Parathyroid adenoma (tissue), 2 donors: ENCODE data around the gene COPS9.

Source experiments
- H2AFZ ChIP-seq: fragments of 300-600 bp; sonication (generic); one replicate; pipeline ENCODE4 v1.7.0; 2017; ENCODE audit warnings: antibody characterized with exemption, mild to moderate bottlenecking
- H3K27ac ChIP-seq: fragments of 300-600 bp; sonication (generic); one replicate; pipeline ENCODE4 v1.7.0; 2017
- H3K27me3 ChIP-seq: fragments of 300-600 bp; sonication (generic); one replicate; pipeline ENCODE4 v1.7.0; 2017; ENCODE audit warnings: low read length; ENCODE audit not compliant: control insufficient read depth, insufficient read depth
- H3K36me3 ChIP-seq: fragments of 300-600 bp; sonication (generic); one replicate; pipeline ENCODE4 v1.7.0; 2017; ENCODE audit warnings: low read length; ENCODE audit not compliant: control insufficient read depth, insufficient read depth
- H3K4me1 ChIP-seq: fragments of 300-600 bp; sonication (generic); one replicate; pipeline ENCODE4 v1.7.0; 2017; ENCODE audit warnings: control low read depth
- H3K4me2 ChIP-seq: fragments of 300-600 bp; sonication (generic); one replicate; pipeline ENCODE4 v1.7.0; 2017; ENCODE audit warnings: low read length
- H3K4me3 ChIP-seq: fragments of 300-600 bp; sonication (generic); one replicate; pipeline ENCODE4 v1.7.0; 2017; ENCODE audit warnings: low read depth, low read length
- H3K79me2 ChIP-seq: fragments of 300-600 bp; sonication (generic); one replicate; pipeline ENCODE4 v1.7.0; 2017; ENCODE audit warnings: control low read depth
- H3K9ac ChIP-seq: fragments of 300-600 bp; sonication (generic); one replicate; pipeline ENCODE4 v1.7.0; 2017; ENCODE audit warnings: mild to moderate bottlenecking
- H3K9me3 ChIP-seq: fragments of 300-600 bp; sonication (generic); one replicate; pipeline ENCODE4 v1.7.0; 2017; ENCODE audit warnings: low read length; ENCODE audit not compliant: control insufficient read depth
- CTCF ChIP-seq: fragments of 300-600 bp; sonication (generic); IDR thresholded peaks from one replicate; pipeline ENCODE4 v1.7.0; 2017; ENCODE audit warnings: antibody characterized with exemption, mild to moderate bottlenecking
- donor health status: primary hyperparathyroidism.

The COPS9 gene

GRCh38 chr2:240134956-240135520 is 1.1 kb downstream of the COPS9 start:
- no peak overlapping the region for H3K9ac ChIP-seq
- H2AFZ ChIP-seq: peak overlapping the region; percentile 98
- no peaks in the 10 kb centered on the region for H3K27me3 ChIP-seq
- peaks cover 5% of the 10 kb centered on the region for H3K4me1 ChIP-seq
- H3K27ac ChIP-seq: no peak overlapping the region
- no peak for TF ChIP-seq CTCF
- H3K79me2 ChIP-seq: no peaks in the 10 kb centered on the region
- peak overlapping the region; percentile 85 for H3K4me3 ChIP-seq
- H3K9me3 ChIP-seq: no peaks in the 10 kb centered on the region
- H3K4me2 ChIP-seq: peak overlapping the region; percentile 83
- H3K36me3 ChIP-seq: no peaks in the 10 kb centered on the region

- peaks cover 5% of the 10 kb centered on the region for H3K4me1 ChIP-seq
- H2AFZ ChIP-seq: no peak overlapping the region
- no peak overlapping the region for H3K27ac ChIP-seq
- H3K4me2 ChIP-seq: no peak overlapping the region
- no peaks in the 10 kb centered on the region for H3K27me3 ChIP-seq
- no peak overlapping the region for H3K9ac ChIP-seq
- H3K79me2 ChIP-seq: no peaks in the 10 kb centered on the region
- TF ChIP-seq CTCF: no peak
- H3K4me3 ChIP-seq: no peak overlapping the region
- no peaks in the 10 kb centered on the region for H3K36me3 ChIP-seq
- no peaks in the 10 kb centered on the region for H3K9me3 ChIP-seq
These were observed 1.6 kb downstream of the COPS9 start for GRCh38 chr2:240134466-240134865.

- no peaks in the 10 kb centered on the region for H3K79me2 ChIP-seq
- H3K27ac ChIP-seq: no peak overlapping the region
- peaks cover 5% of the 10 kb centered on the region for H3K4me1 ChIP-seq
- H3K4me2 ChIP-seq: no peak overlapping the region
- no peak overlapping the region for H2AFZ ChIP-seq
- no peaks in the 10 kb centered on the region for H3K27me3 ChIP-seq
- TF ChIP-seq CTCF: no peak
- no peak overlapping the region for H3K4me3 ChIP-seq
- no peaks in the 10 kb centered on the region for H3K36me3 ChIP-seq
- no peaks in the 10 kb centered on the region for H3K9me3 ChIP-seq
- no peak overlapping the region for H3K9ac ChIP-seq
These were observed 2.7 kb downstream of the COPS9 start for GRCh38 chr2:240133401-240133800.

- no peak overlapping the region for H3K4me3 ChIP-seq
- peaks cover 5% of the 10 kb centered on the region for H3K4me1 ChIP-seq
- no peak overlapping the region for H3K27ac ChIP-seq
- H3K79me2 ChIP-seq: no peaks in the 10 kb centered on the region
- no peaks in the 10 kb centered on the region for H3K9me3 ChIP-seq
- TF ChIP-seq CTCF: no peak
- H2AFZ ChIP-seq: no peak overlapping the region
- H3K9ac ChIP-seq: no peak overlapping the region
- no peaks in the 10 kb centered on the region for H3K27me3 ChIP-seq
- H3K36me3 ChIP-seq: no peaks in the 10 kb centered on the region
- no peak overlapping the region for H3K4me2 ChIP-seq
These were observed 3.5 kb downstream of the COPS9 start for GRCh38 chr2:240132651-240132980.

- H3K27ac ChIP-seq: no peak overlapping the region
These were observed 4.0 kb downstream of the COPS9 start for GRCh38 chr2:240131941-240132650.

More at GRCh38 chr2:240131941-240132650, 4.0 kb downstream of the COPS9 start:
- Histone ChIP-seq H3K4me1 (peaks cover 5% of the 10 kb centered on the region), H3K4me3 (no peak overlapping the region), H3K27me3 (no peaks in the 10 kb centered on the region), H2AFZ (no peak overlapping the region), H3K36me3 (no peaks in the 10 kb centered on the region), H3K9me3 (no peaks in the 10 kb centered on the region), H3K79me2 (no peaks in the 10 kb centered on the region), H3K4me2 (no peak overlapping the region), H3K9ac (no peak overlapping the region)
- no peak for TF ChIP-seq CTCF
